ENCODE results near the gene PI4KB.
A peak's percentile ranks its signal among the peaks of the same experiment; 100 is the strongest.

Gene PI4KB

DNA sequence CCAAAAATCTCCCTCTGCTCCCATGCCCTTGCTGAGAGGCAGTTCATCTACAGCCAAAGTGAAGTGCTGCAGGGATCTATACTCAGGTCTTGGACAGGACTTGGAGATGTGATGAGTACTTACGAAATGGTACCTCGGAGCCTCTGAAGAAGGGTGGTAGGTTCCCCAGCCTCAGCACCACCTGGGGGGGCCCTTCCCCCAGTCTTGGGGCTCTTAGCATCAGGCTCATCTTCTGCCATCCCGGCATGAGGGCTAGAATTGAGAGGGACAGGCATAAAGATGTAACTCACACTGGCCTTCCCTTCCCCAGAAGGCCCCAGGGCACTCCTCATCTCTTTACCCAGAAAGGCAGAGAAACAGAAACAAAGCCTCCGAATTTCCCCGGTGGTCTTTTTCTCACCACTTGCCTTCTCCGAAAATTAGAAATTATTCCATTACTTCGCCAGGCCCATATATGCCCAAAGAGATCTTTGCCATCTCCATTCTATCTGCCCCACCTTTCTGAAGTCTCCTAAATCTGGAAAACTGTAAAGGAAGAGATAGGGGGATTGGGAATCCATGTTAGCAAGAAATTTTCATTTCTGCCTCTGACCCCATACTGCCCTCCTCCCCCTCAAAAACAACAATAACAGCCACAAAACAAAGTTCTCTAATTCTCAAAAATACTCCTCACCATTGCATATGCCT is 19.0 kb upstream of the PI4KB start:
- peak; percentile 27 for DNase-seq
- no peak for ATAC-seq

DNA sequence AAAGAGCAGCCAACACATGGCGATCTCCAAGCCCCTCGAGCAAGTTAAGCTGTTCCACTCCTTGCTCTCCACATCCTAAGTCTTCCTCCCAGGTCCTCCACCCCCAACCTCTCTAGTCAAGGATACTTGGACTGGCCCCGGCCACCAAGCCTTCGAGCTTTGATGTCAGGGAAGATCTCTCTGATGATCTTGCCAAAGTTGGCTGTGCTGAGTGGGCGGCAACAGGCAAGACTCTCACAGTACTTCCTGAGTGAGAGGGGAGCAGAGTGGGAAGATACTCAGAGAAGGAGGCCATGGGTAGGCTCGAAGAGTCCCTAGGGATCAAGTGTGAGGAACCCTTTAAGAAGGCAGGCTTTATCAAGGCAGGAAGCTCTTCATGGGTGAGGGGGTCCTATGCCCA is 17.1 kb upstream of the PI4KB start:
- no peak for DNase-seq
- ATAC-seq = no peak

DNA sequence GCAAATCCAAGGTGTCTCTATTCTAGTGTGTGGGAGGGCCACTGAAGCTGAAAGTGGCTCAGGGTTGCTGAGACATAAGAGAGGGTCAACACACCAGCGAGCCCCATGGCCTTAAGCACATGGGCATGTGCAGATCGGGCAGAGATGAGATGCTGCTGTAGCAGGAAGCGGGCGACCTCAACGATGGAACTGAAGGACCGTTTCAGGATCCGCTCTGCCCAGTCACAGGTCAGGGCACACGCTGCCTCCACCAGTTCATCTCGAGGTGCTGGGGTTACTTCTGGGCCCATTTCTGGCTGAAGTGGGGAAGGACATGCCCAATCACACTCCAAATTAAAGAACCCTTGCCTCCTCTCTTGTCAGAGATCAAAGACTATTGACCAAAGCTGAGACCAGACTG is 16.4 kb upstream of the PI4KB start:
- ATAC-seq = no peak

DNA sequence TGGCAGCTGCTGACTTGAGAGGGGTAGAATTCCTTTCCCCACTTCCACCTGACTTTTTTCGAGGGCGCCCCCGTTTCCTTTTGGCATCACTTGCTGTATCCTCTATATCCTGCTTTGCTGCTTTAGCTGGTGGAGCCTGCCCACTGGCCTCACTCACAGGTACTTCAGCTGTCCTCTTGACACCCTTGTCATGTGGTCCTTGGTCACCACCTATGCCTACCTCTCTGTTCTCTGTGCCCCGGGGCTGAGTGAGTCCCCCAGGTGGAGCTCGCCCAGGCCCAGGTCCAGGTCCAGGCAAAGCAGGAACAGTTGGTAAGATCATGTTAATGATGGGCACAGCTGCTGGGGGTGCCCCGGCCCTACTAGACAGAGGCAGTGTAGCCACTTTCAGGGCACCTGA is 15.4 kb upstream of the PI4KB start:
- ATAC-seq (no peak), DNase-seq (no peak)

More for the DNA sequence above, 16.4 kb upstream of the PI4KB start:
- DNase-seq = no peak

DNA sequence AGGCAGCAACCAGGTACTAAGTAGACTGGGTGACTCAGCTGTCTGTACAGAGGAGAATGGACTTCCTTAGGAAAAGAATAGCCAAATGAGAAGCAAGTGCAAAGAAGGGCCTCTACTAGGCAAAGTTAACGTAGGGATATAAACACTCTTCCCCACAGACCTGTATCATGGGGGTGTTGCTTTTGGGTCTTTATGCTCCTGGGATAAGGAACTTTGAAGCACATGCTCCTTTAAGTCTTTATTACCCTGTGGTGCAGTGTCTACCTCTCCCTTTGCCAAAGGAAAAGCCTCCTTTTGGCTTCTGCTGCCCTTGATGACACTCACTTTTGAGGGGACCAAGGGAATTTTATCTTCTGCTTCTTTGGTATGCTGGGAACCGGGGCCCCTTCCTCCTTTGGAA is 14.8 kb upstream of the PI4KB start:
- DNase-seq (no peak), ATAC-seq (no peak)

DNA sequence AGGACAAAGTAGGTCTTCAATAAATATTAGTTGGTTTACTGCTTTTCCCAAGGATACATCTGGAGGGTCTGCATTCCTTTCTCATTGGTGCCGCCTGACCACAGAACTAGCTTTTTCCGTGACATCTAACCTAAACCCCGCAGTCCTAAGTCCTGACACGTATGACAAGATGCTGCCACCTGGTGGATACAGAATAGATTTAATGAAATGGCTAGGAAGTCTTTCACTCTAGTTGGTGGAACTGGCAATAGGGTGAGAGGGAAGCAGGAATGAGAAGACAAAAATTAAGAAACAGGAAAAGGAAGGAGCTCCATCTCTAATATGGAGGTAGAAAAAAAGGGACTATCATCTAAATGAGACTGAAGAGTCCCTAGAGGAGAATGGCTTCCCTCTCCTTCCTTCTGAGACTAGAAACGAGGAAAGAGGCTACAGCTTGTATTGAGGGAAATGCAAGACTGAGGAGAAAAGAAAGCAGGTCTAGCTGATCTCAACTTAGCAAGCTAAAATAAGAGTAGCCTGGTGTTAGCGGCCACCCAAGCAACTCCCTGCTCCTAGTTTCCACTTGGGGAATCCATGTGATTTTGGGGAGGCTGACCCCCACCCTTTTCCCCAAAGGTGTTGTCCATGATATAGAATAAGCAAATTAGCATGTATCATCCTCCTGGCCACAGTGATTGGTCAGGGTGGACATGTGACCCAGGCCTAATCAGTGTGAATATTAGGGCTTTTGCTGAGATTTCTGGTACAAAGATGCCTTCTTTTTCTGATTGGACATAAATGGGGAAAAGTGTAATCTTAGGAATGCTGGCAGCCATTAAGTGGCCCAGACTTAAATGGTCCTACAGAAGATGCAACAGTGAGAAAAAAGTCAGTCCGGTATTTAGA is 13.9 kb upstream of the PI4KB start:
- DNase-seq (peak; percentile 52), ATAC-seq (peak; percentile 78)

DNA sequence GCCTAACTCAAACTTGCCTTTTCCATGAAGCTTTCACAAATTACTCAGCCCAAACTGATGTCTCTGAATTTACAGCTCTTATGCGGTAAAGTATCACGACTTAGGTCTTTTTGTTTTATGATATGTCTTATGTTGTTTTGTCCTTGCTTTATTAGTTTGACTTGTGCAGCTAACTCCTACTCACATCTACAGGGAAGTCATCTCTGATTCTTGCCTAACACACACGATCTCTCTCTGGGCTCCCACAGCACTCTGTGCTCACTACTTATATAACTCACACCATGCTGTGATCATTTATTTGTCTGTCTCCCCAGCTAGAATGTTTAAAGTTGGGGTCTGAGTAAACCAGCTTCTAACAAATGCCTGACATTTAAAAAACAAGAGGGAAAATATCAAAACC is 9.3 kb upstream of the PI4KB start:
- ATAC-seq (no peak), DNase-seq (no peak)

DNA sequence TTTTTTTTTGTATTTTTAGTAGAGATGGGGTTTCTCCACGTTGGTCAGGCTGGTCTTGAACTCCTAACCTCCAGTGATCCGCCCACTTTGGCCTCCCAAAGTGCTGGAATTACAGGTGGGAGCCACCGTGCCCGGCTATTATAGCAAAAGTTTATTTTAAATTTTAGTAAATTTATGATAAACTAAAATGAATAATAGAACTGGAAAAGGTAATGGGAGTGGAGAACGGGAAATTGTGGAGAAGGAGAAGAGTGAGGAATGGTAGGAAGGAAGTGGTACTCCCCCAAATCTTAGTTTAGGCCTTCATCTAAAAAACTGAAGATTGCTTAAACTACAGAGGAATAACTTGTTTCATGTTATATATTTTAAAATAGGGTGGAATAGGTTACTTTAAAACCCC is 7.6 kb upstream of the PI4KB start:
- ATAC-seq = no peak
- no peak for DNase-seq

DNA sequence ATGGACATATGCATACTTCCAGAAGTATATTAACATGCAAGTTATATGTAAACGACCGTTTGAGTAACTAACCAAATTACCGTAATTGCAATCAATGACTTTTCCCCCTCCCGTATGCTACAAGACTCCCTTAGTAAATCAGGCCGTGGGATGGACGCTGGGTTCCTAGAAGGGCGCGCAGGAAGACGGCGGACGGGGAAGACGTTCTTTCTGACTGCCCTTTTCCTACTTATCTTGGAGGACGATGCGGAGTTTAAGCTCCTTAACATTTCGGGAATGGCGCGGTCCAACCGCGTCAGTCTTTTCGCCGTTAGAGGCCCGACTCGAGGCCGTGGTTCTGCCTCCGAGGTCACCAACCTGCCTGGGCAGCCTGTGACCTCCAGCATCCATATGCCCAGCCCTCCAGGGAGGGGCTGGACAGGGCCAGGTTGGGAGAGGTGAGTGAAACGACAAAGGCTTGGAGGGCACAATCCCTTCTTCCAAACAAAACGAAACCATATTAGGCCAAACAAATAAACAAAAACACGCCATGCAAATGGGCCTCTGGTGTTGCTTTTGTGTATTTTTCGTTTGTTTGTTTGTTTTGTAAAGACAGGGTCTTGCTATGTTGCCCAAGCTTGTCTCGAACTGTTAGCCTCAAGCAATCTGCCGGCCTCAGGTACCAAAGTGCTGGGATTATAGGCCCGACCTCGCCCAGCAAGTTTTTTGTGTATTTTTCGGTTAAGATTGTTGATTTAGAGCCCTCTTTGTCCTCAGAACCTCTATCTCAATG is 873 bp upstream of the PI4KB start:
- ATAC-seq (peak; percentile 10), DNase-seq (peak; percentile 16)

DNA sequence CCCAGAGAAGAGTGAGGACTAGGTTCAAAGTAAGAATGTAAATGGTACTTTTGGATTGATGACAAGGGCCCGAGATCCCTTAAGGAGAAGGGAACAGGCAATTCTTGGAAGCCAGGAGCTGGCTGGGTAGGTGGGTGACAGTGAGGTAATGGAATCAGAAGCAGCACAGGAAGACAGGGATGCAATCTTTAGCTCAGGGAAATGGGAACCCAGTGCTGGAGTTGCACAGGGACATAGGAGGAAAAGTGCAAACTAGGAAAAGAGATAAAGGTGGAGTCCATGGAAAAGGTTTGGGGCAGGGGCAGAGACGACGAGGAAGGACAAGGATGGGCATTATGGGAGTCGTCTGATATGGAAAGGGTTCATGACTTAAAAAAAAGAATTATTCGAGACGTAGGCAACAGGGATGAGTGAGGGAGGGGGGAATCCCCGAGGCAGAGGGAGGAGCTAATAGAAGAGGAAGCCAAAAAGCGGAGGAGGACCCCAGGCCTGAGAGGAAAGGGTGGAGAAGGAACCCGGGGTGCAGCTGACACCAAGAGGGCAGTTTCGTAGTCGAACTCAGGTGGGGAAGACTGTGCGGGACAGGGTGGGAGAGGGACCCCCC is 495 bp downstream of the PI4KB start:
- ATAC-seq (peak; percentile 67), DNase-seq (peak; percentile 71)

DNA sequence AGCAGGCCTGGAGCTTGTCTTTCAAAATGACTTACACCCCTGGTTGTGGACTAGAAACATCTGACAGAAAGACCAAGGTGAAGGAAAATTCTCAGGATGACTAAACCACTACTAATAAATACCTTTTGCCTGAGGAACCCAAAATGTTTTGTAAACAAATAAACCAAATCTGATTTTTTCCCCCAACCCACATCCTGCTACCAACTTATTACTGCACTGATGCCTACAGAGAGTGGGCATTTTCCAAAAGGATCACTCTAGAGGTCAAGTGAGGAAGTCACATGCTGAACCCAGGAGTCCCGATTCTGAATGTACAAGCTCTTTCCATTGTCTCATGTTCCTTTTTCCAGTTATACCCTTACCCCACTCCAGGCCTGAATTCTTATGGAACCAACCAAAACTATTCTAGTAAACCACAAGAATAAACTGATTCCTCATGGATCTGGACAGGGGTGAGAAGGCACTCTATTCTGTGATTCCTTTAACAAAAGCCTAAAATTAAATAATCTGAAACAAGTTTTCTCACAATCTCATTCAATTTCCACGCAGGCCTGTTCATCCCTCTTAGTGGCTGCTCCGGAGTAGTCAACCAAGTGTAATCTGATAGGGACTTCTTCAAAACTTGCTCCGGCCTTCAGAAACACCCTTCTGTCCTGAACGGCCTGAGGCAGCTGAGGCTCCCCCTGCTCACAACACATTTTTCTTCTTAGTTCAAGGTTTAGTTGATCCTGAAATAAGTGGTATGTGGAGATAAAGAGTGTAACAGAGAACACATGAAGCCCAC is 1.4 kb downstream of the PI4KB start:
- ATAC-seq = no peak
- DNase-seq = no peak

DNA sequence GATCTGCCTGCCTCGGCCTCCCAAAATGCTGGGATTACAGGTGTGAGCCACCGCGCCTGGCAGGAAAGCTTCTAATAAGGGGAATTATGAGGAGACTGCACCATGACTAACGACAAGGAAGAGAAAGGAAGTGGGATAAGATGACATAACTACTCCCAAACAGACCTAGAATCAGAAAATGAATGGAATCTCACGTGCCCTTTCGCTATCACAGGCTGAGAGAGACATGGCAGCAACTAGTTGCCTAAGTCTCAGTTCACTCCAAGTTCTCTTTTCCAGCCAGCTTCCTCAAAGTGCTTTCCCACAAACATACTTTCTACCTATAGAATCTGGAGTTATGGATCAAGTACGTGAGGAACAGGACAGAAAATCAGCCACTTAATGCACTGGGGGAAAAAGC is 2.0 kb downstream of the PI4KB start:
- DNase-seq = no peak
- no peak for ATAC-seq

DNA sequence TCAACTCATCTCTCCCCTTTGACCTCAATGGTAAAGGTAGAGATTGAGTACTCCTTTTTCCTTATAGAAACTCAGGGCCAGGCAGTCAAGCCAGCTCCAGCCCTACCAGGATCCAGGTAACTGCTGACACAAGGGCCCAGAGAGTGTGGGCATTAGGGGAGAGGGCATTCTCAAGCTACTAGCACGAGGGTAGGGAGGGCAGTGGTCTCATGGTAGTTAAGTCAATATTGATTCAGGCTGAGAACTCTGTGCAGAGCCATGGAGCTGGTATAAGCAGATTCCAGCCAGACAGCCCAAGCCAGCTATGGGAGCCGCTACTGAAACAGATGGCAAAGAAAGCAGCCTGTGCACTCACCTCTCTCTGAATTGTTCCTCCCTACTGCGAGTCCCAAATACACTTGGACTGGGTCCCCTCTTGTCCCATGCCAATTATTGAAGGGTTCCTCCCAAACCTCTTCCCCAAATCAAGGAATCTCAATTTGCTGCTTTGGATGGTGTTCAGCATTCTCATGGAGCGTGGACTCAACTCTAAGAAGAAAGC is 2.8 kb downstream of the PI4KB start:
- DNase-seq = no peak
- ATAC-seq = no peak

DNA sequence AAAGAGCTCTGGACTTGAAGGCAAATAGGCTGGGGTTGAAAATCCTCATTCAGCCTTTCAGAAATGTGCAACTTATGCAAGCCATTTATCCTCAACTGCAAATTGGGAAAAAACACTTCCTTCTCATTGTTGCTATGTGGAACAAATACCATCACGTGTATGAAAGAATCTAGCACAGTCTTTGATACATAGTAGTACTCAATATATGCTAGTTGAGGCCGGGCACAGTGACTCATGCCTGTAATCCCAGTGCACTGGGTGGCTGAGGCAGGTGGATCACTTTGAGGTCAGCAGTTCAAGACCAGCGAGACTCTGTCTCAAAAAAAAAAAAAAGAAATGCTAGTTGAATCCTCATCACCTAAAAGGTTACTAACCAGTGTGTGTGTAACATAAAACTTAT is 8.2 kb downstream of the PI4KB start:
- DNase-seq (no peak), ATAC-seq (no peak)

DNA sequence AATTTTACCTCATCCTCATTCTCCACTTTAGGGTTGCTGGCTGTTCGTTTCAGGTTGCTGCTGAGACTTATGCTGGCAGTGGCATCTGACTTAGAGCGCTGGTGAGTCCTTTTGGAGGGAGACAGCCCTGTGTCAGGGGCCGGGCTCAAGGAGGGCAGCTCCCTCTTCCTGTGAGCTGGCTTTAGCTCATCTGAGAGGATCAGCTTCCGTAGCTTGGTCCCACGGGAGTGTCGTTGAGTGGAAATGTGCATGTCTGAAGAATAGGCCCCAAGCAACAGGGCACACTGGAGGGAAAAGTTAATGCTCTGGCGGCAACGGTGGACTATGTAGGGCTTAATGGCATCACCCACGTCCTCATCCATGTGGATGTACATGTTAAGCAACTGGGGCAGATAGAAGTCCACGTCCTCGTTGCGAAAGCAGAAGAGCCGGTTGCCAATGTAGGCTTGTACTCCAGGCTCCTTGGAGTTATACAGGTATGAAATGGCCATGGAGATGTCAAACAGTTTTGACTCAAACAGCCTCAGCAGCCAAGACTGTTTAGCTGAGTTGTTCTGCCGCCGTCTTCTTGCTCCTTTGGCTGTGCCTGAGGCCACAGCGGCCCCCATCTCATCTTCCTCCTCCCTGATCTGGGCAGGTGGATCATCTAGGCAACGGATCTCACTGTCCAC is 11.5 kb downstream of the PI4KB start:
- ATAC-seq (no peak), DNase-seq (no peak)

DNA sequence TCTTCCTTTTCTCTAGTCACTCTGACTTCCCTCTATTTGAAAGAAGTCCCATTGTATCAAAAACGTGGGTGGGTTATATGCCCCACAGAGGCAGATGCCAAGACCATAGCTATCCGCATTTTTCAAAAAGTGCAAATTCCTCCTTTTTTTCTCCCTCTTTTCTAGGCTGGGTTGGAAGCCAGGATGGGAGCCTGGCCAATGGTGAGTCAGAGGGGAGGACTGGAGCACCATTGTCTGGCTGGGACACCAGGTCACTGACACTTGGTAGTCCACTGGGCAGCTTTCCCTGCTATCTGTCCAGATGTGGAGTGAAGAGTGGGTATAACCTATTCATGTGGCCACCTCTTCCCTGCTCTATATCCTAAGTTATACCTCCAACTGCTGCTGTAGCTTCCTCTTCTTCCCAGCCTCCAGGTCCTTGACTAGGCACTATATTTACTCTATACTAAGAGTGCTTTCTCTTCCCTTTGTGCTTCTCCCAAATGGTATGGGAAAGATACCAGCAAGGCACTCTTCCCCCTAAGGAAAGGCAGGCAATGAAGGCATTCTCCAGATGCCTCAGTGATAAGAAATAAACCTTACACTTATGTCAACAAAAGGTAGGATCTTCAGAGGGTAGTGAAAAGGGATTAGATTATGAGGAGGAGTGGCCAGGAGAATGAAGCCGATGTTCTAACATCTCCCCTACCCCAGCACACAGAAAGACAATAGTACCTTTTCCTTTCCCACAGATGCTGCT is 12.9 kb downstream of the PI4KB start:
- DNase-seq = no peak
- no peak for ATAC-seq

DNA sequence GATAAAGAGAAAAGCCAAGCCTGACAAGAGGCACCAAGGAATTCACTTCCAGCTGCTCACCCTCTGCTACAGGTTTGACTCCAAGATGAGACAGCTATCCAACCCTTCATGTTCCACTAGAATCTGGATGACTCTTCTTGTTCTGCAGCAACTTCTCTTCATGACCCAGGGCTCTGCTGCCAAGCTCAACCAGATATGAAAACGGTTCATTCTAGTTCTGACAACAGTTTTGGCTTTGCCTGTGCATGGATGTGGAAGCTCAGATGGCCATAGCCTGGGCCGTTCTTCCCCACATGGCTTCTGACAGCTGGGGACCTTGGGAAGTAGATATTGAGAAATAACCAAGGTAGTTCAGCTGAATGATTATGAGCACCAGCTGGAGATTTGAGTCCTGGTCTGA is 13.7 kb downstream of the PI4KB start:
- DNase-seq = no peak
- no peak for ATAC-seq

DNA sequence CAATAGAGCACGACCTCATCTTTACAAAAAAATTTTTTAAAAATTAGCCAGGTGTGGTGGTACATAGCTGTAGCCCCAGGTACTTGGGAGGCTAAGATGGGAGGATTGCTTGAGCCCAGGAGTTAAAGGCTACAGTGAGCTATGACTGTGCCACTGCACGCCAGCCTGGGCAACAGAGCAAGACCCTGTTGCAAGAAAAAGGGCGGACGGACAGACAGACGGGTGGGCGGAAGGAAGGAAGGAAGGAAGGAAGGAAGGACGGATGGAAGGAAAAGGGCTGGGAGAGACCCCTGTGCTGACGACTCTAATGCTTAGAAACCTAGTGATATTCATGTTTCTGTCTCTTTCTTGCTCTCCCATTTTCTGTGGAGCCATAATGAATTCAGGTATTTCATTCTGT is 14.4 kb downstream of the PI4KB start:
- ATAC-seq (no peak), DNase-seq (no peak)

DNA sequence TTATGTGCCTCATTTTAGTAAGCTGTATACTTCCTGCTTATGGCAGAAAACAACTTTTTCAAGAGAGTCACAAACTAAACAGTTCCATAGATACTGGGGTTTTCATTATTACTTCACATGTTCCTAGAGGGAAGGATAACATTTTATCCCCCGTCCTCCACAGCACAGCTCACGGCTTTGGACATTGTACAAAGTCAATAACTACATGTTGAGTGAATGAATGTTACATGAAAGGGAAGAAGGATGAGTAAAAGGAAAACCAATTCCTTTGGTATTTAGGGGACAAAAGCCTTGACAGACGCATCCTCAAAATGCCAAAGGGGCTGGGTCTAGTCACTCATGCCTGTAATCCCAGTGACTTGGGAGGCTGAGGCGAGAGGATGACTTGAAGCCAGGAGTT is 14.8 kb downstream of the PI4KB start:
- DNase-seq (no peak), ATAC-seq (no peak)

All from stimulated activated naive CD8-positive, alpha-beta T cell treated with anti-CD3 and anti-CD28 coated beads, Interleukin-15, Interleukin-2, amounts not matched to agents 100 U/mL and 50 U/mL, for 24 hours (primary cell).